GM18870 (cell line): ENCODE measurements around the gene ACAP2.
"Not testable (repeated sequence)": the region's sequence is repeated elsewhere in the genome, so short reads cannot be mapped to it uniquely, and the experiment has no call there.

ENCODE experiments used
- ATAC-seq: cut with Tn5 transposase; IDR thresholded peaks from one replicate; pipeline ENCODE4 v1.9.1; 2021; ENCODE audit warnings: moderate library complexity; ENCODE audit not compliant: unreplicated experiment

The ACAP2 gene, protein sequence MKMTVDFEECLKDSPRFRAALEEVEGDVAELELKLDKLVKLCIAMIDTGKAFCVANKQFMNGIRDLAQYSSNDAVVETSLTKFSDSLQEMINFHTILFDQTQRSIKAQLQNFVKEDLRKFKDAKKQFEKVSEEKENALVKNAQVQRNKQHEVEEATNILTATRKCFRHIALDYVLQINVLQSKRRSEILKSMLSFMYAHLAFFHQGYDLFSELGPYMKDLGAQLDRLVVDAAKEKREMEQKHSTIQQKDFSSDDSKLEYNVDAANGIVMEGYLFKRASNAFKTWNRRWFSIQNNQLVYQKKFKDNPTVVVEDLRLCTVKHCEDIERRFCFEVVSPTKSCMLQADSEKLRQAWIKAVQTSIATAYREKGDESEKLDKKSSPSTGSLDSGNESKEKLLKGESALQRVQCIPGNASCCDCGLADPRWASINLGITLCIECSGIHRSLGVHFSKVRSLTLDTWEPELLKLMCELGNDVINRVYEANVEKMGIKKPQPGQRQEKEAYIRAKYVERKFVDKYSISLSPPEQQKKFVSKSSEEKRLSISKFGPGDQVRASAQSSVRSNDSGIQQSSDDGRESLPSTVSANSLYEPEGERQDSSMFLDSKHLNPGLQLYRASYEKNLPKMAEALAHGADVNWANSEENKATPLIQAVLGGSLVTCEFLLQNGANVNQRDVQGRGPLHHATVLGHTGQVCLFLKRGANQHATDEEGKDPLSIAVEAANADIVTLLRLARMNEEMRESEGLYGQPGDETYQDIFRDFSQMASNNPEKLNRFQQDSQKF

DNA sequence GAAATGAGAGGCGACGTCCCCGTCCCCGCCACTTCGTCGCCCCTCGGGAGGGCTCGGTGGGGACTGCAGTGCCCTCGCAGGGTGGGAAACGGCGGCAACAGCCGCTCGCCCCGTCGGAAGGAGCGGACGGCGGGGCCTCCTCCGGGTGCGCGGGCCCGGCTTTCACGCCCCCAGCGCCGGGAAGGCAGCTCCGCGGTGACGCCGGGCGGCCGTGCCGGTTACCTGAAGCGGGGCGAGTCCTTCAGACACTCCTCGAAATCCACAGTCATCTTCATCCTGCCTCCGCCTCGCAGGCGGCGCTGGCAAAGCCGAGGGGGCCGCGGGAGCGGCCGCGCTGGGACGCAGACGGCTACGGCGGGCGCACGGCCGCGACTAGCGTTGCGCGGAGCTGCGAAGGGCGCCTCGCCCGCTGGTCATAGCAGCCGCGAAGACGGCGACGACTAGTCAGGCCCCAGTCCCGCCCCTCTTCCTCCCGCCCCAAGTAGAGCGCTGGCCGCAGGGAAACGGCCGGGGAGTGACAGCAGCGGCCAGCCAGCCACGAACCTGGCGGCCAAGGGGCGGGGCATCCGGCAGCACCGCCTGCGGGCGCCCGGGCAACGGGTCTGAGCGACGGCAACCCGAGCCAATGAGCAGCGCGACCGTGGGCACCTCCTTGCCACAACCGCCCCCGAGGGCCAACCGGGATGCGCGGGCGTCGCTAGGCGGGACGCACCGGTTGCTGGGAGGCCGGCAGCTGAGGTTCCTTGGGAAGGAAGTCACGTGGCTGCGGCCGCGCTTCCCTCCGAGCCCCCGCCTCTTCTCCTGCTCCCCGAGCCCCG is at the start of gene ACAP2:
TSS of gene ACAP2 (minus strand) at position 448 of the 818 bp plus-strand sequence. CDS start at position 275, 173 bp downstream.
- ATAC-seq: peak; percentile 78

DNA sequence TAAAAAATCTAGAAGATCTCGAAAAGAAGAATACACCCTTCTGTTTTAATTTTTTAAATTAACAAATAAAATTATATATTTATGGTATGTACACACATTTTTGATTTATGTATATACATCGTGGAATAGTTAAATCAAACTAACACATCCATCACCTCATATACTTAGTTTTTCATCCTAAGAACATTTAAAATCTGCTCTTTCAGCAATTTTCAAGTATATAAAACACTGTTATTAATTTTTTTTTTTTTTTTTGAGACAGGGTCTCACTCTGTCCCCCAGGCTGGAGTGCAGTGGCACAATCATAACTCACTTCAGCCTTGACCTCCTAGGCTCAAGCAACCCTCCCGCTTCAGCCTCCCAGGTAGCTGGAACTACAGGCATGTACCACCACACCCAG is 32.8 kb upstream of the ACAP2 start:
- ATAC-seq: no peak

DNA sequence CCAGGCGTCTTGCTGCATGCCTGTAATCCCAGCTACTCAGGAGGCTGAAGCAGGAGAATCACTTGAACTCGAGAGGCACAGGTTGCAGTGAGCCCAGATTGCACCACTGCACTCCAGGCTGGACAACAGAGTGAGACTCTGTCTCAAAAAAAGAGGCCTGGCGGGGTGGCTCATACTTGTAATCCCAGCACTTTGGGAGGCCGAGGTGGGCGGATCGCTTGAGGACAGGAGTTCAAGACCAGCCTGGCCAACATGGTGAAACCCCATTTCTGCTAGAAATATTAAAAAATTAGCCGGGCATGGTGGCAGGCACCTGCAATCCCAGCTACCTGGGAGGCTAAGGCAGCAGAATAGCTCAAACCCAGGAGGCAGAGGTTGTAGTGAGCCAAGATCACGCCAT is 32.3 kb upstream of the ACAP2 start:
- not testable (repeated sequence) for ATAC-seq

DNA sequence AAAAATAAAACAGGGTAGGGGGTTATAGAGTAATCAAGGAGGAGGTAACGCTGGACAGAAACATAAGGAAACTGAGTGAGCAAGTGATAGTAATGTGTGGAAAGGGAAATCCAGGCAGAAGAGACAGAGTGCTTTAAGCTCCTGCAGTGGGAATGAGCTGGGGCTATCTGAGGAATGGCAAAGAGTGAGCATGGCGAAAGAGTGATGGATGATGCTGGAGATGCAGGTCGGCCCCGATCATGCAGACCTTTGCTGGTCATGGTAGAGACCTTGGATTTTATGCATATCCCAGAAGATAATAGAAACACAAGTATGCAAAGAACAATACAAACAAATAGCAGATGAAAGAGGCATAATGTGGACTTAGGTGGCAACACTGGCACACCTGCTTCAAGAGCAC is 26.0 kb upstream of the ACAP2 start:
- ATAC-seq: no peak

DNA sequence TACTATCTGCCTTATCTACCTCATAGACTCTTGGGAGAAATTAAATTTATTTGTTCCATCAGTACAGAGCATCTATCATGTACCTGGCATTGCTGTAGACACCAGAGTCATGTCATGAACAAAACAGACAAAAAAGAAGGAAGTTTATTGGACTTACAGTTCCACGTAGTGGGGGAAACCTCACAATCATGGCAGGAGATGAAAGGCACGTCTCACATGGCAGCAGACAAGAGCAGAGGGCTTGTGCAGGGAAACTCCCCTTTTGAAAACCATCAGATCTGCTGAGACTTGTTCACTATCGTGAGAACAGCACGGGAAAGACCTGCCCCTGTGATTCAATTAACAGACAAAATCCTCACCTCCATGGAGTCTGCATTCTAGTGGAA is 25.6 kb upstream of the ACAP2 start:
- ATAC-seq: no peak

DNA sequence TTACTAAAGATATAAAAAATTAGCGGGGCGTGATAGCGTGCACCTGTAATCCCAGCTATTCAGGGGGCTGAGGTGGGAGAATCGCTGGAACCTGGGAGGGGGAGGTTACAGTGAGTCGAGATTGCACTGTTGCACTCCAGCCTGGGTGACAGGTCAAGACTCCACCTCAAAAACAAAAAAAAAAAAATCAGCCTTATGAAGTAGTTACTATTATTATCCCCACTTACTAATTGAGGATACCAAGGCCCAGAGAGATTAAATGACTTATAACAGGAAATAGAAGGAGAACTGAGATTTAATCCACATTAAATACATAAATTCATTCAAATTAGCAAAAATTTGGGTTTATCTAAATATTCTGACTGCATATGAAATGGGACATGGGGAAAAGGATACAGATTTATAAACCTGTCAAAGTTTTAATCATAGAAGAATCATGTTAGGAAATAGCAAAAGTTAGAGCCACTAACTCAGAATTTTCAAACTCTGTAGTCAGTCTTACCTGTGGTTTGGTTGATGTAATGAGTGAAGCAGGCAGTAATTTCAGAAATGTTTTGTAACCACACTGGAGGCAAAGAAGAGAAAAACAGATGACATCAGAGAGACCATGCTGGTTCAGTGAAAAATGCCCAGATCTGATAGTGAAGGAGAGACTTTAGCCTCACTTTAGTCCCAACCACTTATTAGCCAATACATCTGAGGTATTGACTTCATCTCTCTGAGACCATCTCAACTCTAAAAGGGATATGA is 25.0 kb upstream of the ACAP2 start:
- ATAC-seq: no peak

DNA sequence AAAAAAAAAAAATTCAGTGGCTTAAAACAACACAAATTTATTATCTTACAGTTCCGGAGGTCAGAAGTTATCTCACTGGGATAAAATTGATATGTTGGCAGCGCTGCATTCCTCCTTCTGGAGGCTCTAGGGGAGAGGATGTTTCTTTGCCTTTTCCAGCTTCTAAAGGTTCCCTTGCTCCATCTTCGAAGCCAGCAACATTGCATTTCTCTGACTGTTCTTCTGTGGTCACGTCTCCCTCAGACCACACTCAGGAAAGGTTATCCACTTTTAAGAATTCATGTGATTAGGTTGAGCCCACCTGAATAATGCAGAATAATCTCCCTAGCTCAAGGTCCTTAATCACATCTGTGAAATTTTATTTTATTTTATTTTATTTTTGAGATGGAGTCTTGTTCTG is 23.4 kb upstream of the ACAP2 start:
- no peak for ATAC-seq

DNA sequence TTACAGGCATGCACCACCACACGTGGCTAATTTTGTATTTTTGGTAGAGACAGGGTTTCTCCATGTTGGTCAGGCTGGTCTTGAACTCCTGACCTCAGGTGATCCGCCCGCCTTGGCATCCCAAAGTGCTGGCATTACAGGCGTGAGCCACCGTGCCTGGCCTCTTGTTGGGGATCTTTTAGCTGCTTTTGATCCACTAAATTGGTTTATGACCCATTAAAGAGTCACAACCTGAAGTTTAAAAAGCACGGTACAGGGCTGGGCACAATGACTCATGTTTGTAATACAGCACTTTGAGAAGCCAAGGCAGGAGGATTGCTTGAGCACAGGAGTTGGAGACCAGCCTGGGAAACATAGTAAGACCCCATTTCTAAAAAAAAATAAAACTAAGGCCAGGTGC is 20.1 kb upstream of the ACAP2 start:
- ATAC-seq: not testable (repeated sequence)

DNA sequence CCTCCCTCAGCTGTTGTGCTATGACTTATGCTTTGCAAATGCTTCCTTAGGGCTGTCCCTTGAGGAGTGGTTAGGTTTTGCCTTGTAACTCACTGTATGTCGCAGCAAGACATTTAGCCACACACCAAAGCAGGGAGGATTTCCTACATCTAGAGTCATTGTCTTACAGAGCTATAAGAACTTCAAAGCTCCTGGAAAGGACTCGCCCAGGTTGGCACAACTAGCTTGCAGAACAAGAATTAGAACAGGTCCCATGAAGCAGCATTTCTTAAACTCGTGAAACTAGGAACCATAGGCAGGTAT is 19.4 kb upstream of the ACAP2 start:
- no peak for ATAC-seq

DNA sequence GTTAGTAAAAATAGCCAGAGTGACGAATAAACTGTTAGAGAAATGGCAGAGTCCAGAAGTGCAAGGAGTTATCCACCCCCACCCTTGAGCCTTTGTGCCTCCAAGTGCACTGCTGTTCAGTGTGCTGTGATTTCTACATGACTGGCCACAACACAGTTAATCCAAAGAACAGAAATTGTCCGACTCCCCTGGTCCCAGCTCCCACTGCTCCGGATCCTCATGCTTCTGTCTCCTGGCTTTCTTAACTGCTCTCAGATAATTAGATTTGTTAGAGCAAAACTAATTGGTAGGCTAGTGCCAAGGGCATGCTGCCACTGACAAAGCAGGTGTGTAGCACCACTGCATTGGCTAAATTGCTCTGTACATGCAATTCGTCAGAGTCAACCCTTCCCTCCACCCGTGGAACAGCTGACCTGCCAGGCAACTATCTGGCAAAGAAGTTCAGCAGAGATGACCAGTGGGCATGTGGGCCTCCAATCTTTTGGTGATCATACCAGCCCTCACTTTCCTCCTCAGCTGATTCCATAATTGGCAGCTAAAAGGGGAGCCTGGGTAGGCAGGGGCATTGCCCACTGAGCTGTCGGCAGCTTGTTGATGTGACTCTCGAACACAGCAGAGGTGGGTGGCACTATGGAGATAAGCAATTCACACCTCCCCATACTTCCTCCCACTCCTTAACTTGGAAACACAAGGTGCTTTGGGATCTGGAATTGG is 18.9 kb upstream of the ACAP2 start:
- ATAC-seq: no peak

DNA sequence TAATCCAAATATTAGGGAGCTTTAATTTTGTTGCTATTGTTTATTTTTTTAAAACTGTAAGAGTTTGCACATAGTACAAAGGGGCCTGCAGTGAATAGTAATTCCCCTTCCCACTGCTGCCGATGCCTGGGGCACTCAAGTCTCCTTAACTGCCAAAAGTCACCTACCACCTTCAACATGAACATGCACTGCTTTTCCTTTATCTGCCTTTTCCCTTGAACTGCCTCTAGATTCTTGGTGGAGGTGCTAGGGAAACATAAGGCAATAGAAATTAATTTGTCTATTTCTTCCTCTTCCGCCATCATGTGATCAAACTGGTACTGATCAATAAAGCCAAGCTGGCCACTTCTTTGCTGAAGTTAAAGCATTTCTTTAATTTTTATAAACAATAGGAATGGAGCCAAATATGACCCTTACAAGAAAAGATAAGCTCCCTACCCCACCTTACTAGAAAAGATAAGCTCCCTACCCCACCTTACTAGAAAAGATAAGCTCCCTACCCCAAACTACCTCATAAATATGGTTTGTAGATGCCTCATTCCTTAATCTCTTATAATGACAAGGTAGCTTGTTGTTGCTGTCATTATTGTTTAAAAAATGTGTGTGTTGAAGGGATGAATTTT is 17.4 kb upstream of the ACAP2 start:
- ATAC-seq: no peak

DNA sequence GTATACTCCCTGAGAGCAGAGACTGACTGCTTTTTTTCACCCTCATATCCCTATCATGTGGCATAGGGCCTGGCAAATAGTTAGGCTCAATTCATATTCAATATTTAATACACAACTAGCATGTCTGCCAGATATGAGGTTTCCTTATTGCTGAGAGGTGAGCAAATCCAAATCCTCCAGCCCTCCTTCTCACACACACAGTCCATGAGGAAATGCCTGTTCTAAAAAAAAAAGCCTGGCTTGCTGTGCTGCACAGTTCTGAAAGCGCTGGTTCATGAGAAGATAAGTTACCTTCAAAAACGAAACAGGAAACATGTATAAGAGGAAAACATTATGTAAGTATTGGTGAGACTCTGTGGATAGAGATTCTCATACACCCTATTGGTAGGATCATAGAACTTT is 15.5 kb upstream of the ACAP2 start:
- peak; percentile 70 for ATAC-seq

DNA sequence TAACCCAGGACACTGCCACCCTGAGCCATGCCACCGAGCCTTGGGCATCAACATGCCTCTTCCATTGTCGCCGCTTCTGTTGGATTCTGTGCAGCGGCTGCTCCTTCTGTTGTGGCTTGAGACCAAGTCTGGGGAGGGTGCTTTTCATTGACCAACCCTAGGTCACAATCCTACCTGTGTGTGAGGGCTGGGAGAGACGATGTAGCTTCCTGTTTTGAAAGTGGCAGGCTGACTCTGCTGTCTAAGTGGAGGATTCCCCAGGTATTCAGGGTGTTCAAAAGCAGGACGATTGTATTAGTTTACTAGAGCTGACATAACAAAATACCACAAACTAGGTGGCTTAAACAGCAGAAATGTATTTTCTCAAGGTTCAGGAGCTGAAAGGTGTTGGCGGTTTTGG is 13.0 kb upstream of the ACAP2 start:
- no peak for ATAC-seq

DNA sequence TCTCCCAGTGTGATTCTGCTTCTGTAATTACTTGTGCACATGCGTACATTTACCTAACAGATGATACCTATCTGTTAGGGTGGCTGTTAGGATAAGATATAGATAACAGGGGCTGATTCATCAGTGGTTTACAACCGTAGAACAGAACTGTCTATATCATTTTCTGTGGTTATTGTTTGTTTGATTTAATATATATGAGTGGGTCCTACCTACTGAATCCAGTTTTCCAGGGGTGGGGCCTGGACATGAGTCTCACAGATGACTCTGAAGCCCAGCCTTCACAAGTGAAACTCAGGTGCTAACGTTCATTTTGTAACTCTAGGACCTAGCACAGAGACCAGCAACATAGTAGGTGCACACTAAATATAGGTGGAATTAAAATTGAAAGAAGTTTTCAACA is 10.4 kb upstream of the ACAP2 start:
- no peak for ATAC-seq

DNA sequence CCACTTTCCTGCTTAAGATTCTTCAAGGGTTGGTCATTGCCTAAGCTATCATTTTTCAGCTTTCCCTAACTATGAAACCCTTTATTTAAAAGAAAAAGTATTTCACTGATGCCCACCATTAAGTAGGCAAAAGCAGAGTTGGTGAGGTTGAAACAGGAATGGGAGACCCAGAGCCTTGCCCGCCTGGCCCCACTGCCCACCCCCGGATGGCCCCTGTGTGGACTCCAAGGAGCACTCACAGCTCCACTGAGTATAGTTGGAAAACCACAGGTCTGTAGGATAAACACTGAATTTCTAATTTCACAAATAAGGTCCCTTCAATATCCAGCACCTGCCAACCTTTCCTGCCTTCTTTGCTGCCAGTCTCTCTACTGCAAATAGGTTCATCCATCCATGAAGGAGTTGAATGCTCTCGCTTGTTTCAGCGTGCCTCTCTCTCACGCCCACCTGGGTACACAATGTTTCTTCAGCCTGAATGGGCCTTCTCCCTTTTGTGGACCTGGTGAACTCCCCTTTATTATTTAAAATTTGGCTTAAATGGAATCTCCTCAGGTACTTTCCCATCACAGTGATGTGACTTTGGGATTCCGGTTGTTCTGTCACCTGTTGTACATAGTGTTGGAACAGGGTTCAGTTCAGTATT is 8.7 kb upstream of the ACAP2 start:
- ATAC-seq: no peak

DNA sequence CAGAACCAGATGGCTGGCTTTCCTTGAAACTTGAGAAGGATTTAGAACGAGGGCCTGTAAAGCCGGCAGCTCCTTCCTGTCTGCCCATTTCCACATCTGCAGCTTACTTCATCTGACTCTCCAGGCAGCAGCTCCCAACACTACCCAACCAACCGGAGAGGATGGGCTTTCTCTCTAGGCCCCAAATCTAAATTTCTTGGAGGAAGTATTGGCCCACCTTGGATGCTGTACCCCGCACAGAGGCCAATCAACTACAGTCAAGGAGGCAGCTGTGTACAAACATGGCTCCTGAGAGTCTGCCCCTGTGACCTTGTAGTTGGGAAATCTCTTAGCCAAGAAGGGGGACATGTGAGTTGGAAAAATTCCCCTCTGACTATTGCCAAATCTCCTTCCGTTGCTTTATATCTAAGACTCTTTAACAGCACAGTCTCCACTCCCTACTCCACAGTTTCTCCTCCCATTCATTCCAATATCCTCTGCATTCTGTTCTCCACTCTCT is 8.0 kb upstream of the ACAP2 start:
- no peak for ATAC-seq

DNA sequence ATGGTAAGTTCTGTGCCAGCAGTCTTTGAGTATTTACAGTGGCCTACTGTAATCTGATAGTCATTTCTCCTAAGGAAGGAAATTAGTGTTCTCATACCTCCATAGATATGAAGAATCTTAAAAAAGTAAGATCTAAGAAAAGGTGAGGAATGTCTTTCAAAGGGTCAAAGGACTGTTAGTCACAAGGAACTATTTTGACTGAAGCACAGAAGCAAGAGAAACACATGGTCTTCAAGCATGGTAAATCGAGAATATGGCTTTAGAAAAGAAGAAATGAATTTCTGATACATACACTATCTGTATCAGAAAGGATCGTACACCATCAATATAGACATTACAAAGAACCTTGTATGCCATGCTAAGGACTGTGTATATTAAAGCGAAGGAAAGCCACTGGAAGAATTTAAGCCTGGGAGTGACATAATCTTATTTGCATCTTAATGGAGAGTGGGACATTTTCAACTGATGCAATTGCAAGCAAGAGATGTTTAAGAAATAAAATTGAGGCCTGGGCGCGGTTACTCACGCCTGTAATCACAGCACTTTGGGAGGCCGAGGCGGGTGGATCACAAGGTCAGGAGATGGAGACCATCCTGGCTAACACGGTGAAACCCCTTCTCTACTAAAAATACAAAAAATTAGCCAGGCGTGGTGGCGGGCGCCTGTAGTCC is 5.5 kb upstream of the ACAP2 start:
- no peak for ATAC-seq

DNA sequence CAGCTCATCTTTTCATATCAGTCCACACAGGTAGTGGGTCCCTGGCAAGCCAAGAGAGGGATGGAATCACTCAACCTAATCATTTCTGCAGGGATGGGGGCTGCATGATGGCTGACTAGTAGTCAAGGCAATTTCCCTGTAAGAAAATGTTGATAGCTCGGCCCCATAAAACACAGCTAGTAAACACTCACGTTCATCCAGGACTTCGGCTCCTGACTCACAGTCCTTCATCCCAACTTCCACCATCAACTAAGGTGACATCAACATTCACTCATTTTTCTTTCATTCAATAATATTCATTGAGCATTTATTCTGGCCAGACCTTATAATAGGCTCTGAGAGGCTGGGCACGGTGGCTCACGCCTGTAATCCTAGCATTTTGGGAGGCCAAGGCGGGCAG is 4.4 kb upstream of the ACAP2 start:
- ATAC-seq: no peak

DNA sequence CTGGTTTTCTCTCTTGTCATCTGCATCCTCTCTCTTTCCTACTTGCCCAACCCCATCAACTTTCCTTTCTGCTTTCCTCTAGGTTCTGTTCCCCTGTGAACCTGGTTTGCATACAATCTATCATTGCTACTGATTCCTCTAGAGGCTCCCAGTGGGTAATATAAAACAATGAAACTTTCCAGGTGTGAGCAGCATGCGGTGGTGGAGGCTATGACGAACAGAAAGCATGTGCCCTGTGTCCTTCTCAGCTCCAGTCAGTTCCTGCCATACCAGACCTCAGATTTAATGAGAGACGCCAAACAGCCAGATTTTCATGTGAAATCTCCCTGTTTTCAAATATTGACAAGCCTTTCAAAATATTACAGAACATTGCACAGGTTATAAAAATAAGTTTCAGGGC is 3.5 kb upstream of the ACAP2 start:
- no peak for ATAC-seq
